ENCODE results near the gene MRPS7.

MRPS7 gene

DNA sequence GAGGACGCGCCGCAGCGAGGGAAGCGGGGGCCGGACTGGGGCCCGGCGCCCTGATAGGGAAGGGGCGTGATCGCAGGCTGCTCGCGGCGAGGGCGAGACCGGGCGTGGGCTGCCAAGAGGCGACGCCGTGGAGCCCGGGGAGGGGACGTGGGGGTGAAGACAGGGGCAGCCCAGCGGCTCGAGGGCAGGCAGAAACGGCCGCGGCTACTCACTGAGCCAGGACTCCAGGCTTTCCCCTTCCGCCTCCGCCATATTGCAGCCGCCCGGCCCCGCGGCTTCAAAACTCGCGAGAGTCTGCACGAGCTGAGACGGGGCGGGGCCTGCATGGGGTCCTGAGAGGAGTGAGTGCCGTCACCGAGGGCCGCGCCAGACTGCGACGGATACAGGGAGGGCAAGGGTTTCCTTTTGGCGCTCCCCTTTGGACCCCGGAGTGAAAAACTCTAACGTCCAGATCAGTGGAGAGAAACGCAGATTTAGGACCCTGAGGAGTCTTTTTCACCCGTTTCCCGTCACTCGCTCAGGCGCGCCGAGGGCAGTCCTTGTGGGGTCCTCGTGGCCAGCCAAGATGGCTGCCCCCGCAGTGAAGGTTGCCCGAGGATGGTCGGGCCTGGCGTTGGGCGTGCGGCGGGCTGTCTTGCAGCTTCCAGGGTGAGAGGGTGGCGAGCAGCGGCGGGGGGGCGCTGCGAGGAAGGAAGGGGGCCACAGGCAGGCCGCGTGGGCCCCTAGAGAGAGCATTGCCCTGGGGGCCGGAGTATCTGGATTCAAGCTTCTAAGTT, at the start of gene MRPS7, which contains the start of gene GGA3:
MRPS7 (plus strand) TSS at position 544 of the 776 bp plus-strand sequence; CDS start at position 566, 22 bp downstream.
GGA3 (minus strand) TSS at position 271 of the 776 bp plus-strand sequence; CDS start at position 252, 19 bp downstream.
- DNase-seq, result peak; percentile 66 to 99 (median 92)

DNA sequence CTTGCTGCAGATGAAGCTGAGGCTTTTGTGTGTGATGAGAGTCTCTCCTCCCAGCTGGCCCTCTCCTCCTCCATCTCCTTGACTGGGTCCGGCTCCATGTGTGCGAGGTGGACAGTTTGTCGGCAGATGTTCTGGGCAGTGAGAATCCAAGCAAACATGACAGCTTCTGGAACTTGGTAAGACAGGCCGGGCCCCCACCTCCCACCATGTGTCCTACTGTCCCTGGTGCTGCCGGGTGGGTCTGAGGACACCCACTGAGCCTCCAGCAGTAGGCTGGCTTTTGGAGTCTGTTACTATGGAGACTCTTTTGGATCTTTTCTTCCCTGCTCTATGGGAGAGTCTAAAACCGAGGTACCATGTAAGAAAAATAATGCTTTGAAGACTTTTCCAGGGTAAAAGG, 43.5 kb upstream of the MRPS7 start:
- no peak for DNase-seq

DNA sequence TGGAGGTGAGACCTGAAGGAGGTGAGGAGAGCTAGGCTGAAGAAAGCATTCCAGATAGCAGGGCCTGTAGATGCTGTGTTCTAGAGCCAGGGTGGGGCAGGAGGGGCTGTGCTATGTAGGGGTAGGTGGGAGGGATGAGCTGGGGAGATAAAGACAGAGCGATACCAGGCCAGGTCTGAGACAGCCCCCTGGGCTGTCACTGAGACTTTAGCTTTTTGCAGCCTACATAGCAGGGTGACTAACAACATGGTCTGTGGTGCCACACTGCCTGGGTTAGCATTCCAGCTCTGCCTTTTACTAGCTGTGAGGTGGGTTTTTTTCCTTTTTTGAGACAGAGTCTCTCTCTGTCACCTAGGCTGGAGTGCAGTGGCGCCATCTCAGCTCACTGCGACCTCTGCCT, 41.9 kb upstream of the MRPS7 start:
- no peak for DNase-seq

DNA sequence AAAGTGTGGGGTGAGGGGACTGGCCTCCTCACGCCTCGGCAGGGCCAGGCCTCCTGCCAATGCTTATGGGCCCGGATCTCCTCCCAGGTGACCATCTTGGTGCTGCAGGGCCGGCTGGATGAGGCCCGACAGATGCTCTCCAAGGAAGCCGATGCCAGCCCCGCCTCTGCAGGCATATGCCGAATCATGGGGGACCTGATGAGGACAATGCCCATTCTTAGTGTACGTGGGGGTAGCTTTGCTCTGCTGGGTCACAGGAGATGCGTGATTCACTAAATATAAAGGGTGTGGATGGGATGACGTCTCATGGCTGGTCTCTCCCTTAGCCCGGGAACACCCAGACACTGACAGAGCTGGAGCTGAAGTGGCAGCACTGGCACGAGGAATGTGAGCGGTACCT, 36.7 kb upstream of the MRPS7 start:
- DNase-seq, result peak in 1 of 14 donors; percentile 34

DNA sequence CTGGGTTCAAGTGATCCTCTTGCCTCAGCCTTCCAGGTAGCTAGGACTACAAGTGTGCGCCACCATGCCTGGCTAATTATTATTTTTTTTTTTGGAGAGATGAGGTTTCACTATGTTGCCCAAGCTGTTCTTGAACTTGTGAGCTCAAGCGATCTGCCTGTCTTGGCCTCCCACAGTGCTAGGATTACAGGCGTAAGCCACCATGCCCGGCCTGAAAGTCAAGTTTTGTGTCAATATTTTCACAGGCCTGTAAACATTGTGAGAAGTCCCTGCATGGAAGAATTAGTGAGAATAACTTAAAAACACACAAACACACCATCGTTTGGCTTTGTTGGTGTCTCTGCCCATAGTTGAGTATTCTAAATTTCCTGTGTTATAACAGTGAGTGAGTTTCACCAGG, 34.0 kb upstream of the MRPS7 start:
- DNase-seq, result no peak

DNA sequence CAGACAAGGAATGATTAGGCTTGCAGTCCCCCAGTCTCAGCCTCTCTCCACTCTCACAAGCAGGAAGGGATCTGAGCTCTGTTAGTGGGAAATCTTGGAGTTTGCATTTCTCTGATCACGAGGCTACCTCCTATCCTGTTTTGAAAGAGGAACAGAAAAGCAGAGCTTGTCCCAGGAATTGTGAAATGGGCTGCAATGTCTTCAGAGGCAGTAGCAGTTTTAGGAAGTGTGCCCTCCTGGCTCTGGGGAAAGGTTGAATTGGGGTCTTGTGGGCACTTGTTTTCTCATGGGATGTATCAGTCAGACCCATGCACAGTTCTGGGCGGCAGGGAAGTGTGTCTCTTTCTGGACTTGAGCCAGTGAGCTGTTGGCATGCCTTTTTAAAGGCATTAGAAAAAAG, 33.4 kb upstream of the MRPS7 start:
- DNase-seq, result peak in 5 of 14 donors; percentile 13 to 43 (median 42)

DNA sequence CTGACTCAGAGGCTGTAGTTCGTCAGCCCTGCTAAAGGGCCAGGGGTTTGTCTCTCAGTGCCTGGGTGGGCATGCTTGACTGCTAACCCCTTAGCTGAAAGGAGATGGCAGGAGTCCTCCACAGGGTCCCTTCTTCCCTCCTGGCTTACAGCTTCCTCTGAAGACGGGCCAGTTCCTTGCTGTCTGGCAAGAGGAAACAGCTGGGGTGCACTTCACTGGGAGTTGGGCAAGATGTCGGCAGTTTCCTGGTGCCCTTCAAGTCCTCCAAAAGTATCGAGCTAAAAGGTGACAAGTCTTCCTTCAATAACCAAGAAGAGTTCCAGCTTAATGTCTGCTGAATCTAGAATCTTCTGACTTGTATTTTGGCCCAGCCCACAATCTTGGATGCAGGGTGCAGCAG, 32.8 kb upstream of the MRPS7 start:
- peak in 1 of 14 donors; percentile 20 for DNase-seq

DNA sequence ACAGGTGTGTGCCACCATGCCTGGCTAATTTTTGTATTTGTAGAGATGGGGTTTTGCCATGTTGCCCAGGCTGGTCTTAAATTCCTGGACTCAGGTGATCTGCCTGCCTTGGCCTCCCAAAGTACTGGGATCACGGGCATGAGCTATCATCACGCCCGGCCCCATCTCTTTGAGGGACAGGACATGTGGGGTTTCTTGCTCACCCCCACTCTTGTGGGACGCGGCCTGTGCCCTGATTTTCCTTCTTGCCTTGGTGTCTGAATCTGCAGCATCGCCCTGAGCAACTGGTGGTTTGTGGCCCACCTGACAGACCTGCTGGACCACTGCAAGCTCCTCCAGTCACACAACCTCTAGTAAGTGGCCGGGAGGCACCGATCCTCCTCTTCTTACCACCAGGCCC, 30.6 kb upstream of the MRPS7 start:
- no peak for DNase-seq

DNA sequence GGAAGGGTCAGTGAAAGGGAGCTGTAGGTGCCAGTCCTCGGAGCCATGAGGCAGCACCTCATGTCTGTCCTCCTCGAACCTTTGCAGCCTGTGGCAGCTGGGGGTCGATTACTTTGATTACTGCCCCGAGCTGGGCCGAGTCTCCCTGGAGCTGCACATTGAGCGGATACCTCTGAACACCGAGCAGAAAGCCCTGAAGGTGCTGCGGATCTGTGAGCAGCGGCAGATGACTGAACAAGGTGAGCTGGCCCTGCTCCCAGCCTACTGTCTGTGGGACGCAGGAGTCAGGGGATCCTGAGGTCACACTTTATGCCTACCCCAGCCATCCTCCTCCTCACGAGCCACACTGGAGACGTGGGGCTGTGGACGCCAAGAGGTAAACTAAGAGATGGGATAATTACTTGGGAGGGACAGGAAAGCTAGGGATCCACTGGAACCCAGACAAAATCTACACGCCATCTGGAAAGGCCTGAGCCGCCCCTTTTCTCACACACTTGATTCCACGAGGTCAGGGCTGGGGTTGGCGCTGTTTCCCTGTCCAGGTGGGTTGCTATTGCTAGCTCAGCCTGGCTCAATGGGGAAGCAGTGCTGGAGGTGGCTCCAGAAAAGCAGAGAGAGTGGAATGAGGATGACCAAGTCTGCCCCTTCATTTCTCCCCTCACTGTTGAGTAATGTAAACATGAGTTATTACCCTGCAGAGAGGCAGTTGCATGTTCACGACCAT, 29.8 kb upstream of the MRPS7 start:
- DNase-seq, result peak in 2 of 14 donors; percentile 17 to 88

DNA sequence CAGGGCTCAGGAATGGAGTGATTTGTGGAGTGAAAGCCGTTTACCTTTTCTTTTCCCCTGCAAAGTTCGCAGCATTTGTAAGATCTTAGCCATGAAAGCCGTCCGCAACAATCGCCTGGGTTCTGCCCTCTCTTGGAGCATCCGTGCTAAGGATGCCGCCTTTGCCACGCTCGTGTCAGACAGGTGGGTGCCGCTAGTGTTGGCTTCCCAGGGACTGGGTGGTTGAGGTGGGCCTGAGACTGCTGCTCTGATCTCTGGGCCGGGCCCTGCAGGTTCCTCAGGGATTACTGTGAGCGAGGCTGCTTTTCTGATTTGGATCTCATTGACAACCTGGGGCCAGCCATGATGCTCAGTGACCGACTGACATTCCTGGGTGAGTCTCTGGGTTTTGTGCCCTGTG, 28.9 kb upstream of the MRPS7 start:
- DNase-seq, result no peak

DNA sequence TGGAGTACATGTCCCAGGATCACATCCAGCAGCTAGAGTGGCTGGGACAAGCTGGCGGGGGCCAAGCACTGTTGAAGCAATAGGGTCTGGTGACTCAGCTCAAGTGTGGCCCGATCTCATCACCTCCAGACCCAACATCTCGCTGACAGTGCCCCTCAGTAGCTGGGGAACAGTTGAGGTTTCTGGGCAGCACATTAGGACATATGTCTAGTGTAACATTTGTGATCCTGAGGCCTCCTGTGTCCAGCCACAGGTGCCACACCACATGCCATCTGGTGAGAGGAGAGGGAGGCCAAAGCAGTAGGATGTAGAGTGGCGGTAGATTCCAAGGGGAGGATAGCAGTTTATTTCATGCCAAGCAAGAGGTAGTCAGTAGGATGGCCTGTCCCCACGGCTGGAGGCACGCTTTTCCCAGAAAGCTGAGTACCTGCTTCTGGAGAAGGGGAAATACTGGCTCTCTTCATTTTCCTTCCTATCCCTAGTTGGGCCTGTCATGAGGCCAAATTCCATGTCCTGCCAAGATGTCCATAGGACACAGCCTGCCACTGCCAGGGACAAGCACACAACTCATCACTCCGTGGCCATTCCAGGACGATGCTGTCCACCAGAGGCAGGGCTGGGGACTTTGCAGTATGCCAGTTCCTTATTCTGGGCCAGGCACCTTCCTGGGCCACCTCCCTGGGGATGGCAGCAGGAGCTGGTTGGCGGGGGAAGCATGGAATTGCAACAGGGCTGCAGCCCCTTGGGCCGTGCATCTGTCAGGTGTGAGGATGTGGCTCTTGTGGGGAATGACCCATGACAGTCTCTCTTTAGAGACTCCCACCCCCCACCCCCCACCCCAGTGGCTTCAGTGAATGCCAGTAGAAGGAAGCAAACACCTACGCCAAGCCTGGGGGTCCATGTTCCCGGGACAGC, 24.3 kb upstream of the MRPS7 start:
- DNase-seq, result peak in 2 of 14 donors; percentile 20 to 95

DNA sequence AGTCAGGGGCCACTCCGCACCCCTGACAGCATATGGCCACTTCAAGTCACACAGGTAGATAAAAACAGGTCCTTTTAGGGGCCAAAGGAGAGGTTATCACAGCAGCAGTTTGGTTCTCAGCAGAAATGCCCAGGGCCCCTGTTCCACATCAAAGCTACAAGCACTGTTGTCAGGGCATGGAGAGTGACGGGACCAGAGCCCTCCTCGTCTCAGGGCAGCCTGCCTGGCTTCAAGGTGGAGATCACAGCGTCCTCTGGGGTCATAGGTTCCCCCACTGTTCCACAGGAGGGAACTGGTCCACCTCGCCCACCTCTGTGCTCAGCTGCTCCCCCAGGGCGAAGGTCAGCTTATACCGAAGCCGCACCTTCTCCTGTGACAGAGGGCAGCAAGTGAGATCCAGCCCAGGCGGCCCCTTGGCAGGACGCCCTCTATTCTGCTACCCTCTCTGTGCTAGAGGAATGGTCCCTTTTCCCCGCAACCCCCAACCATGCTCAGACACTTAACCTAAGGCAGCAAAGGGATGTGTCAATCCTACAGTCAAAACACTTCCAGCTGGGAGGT, 23.6 kb upstream of the MRPS7 start:
- DNase-seq, result no peak

DNA sequence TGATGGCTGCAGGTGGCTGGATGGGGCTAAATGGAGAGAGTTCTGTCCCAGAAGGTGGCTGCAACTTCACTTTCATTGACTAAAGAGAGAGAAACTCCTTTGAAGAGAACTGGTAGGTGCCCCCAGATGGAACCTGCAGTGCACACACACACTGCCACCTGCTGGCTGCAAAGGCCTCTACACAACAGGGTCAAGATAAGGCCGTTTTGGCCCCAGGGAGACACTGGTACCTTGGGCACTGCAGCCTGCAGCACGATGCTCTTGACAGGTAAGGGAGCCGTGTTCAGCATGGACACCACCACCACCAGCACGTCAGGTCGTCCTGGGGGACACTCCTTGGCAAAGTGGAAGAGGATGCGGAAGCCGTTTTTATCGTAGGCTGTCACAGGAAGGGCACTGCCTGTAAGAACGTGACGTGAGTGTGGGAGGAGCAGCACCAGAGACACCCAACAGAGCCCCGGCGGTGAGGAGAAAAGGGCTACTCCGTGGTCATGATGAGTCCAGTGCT, 22.9 kb upstream of the MRPS7 start:
- peak in 5 of 14 donors; percentile 19 to 82 (median 30) for DNase-seq

DNA sequence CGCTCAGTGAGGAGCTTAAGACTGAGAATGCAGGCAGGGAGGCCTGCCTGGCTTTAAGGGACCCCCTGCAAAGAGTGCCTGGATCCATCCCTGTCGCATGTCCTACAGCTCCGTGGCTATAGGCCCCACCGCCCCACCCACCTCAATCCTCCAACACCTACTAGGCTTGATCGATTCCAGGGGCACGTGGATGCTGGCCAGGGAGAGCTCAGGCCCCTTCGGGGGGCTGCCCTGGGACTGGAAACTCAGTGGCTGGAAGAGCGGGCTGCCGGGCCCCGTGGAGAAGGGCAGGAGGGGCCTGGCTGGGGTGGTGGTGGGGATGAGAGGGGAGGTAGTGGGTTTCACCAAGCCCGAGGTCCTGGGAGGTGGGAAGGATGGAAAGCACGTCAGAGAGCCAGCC, 22.5 kb upstream of the MRPS7 start:
- DNase-seq, result no peak

DNA sequence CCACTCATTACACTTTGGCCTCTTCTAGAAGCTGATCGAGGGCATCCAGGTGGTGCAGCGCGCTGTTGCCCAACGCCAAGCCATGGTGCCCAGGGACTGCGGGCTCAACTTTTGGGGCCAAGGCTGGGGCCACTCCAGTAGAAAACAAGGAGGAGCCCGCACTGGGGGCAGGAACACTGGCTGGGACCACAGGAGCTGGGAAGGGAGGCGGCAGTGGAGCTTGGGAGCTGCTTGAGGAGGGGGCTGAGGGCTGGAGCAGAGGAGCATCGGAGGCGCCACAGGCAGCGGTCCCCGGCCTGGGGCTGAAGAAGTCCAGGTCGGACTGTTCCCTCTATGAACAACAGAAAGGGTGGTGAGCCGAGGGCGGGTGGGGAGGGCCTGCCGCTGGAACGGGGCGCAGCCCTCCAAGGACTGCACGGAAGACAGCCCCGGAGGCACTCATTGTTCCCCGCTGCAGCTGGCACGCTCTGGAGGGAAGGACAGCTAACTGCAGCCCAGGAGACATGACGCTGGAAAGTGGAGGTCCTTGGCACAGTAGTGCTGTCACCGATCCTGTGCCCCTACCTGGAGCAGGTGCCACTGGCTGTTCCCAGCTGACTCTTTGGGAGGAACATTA, 21.8 kb upstream of the MRPS7 start:
- DNase-seq, result peak in 1 of 14 donors; percentile 22

DNA sequence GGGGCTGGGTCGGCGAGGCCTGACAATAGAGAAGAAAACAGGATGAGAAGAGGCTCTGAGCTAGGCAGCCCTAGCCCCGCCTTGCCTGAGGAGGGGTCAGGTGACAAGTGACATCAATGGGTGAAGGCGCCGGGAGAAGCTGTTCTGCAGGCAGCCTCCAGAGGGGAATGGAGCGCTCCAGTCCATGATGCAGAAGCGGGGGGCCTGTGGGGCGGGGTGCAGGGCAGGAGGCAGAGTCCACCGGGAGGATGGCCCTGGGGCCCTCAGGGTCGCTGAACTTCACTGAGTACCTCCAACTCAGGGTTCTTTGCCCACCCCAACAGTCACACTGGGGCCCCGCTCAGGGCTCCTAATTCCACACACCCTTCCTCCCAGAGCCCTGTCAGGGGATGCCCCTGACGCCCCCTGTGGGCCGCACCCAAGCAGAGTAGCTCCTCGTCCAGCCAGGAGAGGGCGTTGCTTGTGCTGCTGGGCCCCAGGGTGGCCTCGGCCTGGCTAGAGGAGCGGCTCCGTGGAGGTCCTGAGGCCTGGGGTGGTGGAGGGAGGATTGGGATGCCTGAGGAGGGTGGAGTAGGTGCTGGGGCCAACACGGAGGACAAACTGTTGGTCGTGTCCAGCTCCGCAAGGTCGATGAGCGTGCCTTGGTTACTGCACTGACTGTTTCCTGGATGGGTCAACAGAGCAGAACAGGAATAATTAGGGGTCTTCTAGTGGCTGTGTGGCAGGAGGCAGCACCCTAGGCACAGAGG, 21.1 kb upstream of the MRPS7 start:
- DNase-seq, result peak in 2 of 14 donors; percentile 35 to 86

DNA sequence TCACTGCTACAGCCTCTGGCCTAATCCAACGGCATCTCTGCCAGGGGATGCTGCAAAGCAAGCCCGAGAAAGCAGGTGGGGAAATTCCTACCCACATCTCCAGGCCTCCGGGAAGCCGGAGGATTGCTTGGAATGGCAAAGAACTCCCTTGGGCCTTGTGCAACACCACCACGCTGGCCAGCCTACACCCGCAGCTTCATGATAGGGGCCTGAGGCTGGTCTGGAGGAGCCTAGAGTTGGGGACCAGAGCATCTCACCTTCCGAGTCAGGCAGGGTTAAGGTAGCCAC, 20.6 kb upstream of the MRPS7 start:
- no peak for DNase-seq

DNA sequence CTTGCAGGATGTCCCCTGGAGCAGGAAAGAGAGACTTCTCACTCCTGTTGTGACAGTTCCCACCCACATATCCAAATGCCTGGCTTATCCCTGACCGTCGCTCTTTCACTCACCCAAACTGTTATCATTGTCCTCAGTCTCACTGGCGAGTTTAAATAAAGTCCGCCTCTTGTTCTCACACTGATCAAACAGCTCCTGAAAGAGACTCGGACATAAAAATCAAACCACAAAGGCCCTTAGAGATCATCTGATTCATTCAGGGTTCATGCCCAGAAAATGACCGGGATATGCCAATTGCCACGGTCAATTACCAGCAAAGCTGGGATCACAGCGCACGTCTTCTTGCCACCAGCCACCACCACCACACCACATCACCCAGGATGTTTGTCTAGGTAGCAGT, 20.2 kb upstream of the MRPS7 start:
- DNase-seq, result no peak

DNA sequence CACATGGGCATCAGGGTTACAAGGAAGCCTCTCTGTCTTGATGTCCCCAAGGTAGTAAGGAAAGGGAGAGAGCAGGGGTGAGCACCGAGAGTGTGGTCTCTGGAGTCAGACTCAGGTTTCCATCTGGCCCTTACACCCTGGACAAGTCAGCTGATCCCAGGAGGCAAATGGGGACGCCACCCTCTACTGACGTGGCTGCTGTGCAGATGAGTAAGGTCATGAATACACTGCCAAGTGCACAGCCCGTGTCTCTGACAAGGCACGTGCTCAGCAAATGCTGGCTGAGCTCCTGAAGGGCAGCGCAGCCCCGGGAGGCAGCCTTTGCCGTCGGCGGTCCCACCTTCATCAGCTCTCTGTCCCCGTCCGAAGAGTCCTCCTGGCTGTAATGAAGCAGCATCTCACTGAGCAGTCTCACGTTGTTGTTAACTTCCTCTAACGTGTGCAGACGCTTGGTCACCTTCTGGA, 19.7 kb upstream of the MRPS7 start:
- no peak for DNase-seq

DNA sequence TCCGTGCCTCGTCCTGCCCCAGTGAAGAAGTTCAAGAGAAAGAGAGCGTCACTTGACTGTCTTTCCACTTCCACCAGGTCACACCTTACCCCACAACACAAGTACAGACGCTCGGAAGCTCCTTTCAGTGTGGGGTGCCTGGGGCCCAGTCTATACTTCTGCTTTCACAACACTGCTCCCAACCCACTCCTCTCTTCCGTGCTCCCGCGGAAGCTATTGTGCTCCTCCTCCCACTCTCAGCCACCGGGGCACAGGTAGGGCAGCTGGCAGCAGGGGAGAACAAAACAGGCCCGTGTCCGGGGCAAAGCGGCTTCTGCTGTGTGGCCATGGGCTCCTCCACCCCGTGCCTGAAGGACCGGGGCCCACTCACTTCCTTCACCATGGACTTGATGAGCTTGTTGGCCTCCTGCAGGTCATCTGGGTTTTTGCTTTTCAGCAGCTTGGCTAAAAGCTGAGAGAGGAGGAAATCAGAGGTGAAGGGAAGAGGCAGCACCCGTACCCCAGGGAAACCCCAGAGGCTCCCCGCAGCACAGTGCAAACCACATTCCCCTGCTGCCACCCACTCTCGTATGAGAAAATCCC, 19.1 kb upstream of the MRPS7 start:
- DNase-seq, result peak in 1 of 14 donors; percentile 28
